ENCODE data around the gene CRYBG2. TPM values are rescaled to one million over a fixed set of nuclear protein-coding genes. Genes with fewer than 3 reads are reported as not detected.
A peak's percentile ranks its signal among the peaks of the same experiment; 100 is the strongest.

The CRYBG2 gene
- total and polyA plus RNA-seq, 2 of the 13 experiments (the other 11 are each of a cell fraction or from before 2014, with no cell fraction given), result 1.3 to 2.9 TPM

GRCh38 chr1:26350343-26350700 lies 3.6 kb downstream of the CRYBG2 start:
- BruUV-seq (replicated peaks), result TSS peak; percentile 90
- H3K27me3 ChIP-seq (ENCODE audit: control insufficient read depth in 1 of 2, insufficient read depth in 2 of 2, low read length in 2 of 2), result no peaks in the 10 kb centered on the region
- no peak for FAIRE-seq
- TF ChIP-seq MNT (IDR thresholded peaks at IDR 0.05), result no peak
- 0 out of 2 replicates have a peak, but pooled peaks have one; percentile 17 for TF ChIP-seq DR1 (CRISPR knock-in tag; IDR thresholded peaks at IDR 0.05)
- no peak for TF ChIP-seq PTBP1 (IDR thresholded peaks at IDR 0.05; ENCODE audit: low read depth, low read length, poor library complexity, severe bottlenecking)
- peak; percentile 7 for TF ChIP-seq ZFP36 (IDR thresholded peaks at IDR 0.05; ENCODE audit: borderline replicate concordance, low read depth, low read length, partially characterized antibody)
- TF ChIP-seq HMGXB3 (CRISPR knock-in tag; IDR thresholded peaks at IDR 0.05; ENCODE audit: borderline replicate concordance), result 0 out of 2 replicates have a peak, but pooled peaks have one; percentile 38
- TF ChIP-seq STAG1 (CRISPR knock-in tag; IDR thresholded peaks at IDR 0.05), result 0 out of 2 replicates have a peak, but pooled peaks have one; percentile 0
- no peak for TF ChIP-seq ZNF143 (CRISPR knock-in tag; IDR thresholded peaks at IDR 0.05)
- no peak for TF ChIP-seq ZNF510 (CRISPR knock-in tag; IDR thresholded peaks at IDR 0.05; ENCODE audit: low read depth)
- TF ChIP-seq ZNF414 (CRISPR knock-in tag; IDR thresholded peaks at IDR 0.05), result peak; percentile 43; the same call in 1 of the 2 replicates
- TF ChIP-seq NCOA1 (CRISPR knock-in tag; IDR thresholded peaks at IDR 0.05), result peak; percentile 78; the same call in 1 of the 2 replicates
- TF ChIP-seq ZC3H13 (CRISPR knock-in tag; IDR thresholded peaks at IDR 0.05), result 0 out of 2 replicates have a peak, but pooled peaks have one; percentile 7
- 0 out of 2 replicates have a peak, but pooled peaks have one; percentile 21 for TF ChIP-seq BATF2 (CRISPR knock-in tag; IDR thresholded peaks at IDR 0.05)
- 0 out of 2 replicates have a peak, but pooled peaks have one; percentile 49 for TF ChIP-seq CHD4 (IDR thresholded peaks at IDR 0.05; ENCODE audit: borderline replicate concordance, low read length)
- TF ChIP-seq ZNF768 (CRISPR knock-in tag; IDR thresholded peaks at IDR 0.05), result peak; percentile 70; the same call in 1 of the 2 replicates
- TF ChIP-seq NKX3-1 (CRISPR knock-in tag; IDR thresholded peaks at IDR 0.05), result 0 out of 2 replicates have a peak, but pooled peaks have one; percentile 11
- no peak for DNase-seq (ENCODE audit: low spot score)
- H2AFZ ChIP-seq (ENCODE audit: low read length), result no peak overlapping the region
- in situ Hi-C loops (cut with HindIII; ENCODE audit: extremely low pct_ligation_motif_present, low pct_unique_long_range_greater_than_20kb), result no loop called here
- no peaks in the 10 kb centered on the region for H4K20me1 ChIP-seq (ENCODE audit: insufficient read depth, low read length)
- H3K36me3 ChIP-seq (replicated peaks in 1 of 2; ENCODE audit: control insufficient read depth in 1 of 2, insufficient read depth in 2 of 2, low read length in 2 of 2), result no peaks in the 10 kb centered on the region
- H3K4me3 ChIP-seq (replicated peaks in 1 of 3; ENCODE audit: insufficient read depth in 1 of 3, low read depth in 2 of 3, low read length in 3 of 3), result peak overlapping the region in 1 of 3 experiments; percentile 57; a peak in 2 of 6 replicates
- H3K27ac ChIP-seq (ENCODE audit: extremely low read length, insufficient read depth, low read length), result peak overlapping the region; percentile 100
- intact Hi-C loops (cut with micrococcal nuclease; ENCODE audit: unreplicated experiment), result loop anchor here (2.0 kb wide), 1 partner anchor 44 kb away; the partner anchor contains the start of gene UBXN11
- H3K4me1 ChIP-seq (ENCODE audit: insufficient read depth, low read length), result peaks cover 74% of the 10 kb centered on the region
- peaks cover 5% of the 10 kb centered on the region for H3K79me2 ChIP-seq (ENCODE audit: insufficient read depth, low read length)
- peak overlapping the region; percentile 94 for H3K9ac ChIP-seq (ENCODE audit: insufficient read depth, low read depth, low read length)
- CTCF ChIA-PET (ENCODE audit: low intra/inter-chr PET ratio, low total read pairs), result no interaction called here
- H3K9me3 ChIP-seq (ENCODE audit: low read length), result no peaks in the 10 kb centered on the region
- POLR2A ChIA-PET, result interaction anchor here (0.8 to 4.0 kb wide), 18 partner anchors 8 to 117 kb away, joined by 3 to 65 read pairs (median 4); partner anchors contain the start of genes CEP85, DHDDS and SH3BGRL3
- peak overlapping the region; percentile 90 for H3K4me2 ChIP-seq (ENCODE audit: low read depth, low read length)
- WGBS (ENCODE audit: low lambda C conversion rate), result 16% methylated on average over 2 of the region's 2 CpGs
- ATAC-seq, result no peak
